ENCODE measurements around the gene SFN. TPM values are rescaled to one million over a fixed set of nuclear protein-coding genes. Genes with fewer than 3 reads are reported as not detected.
A peak's percentile ranks its signal among the peaks of the same experiment; 100 is the strongest.

Gene SFN
- total RNA-seq, 1 experiment from 2014 or later: 14.3 TPM

DNA sequence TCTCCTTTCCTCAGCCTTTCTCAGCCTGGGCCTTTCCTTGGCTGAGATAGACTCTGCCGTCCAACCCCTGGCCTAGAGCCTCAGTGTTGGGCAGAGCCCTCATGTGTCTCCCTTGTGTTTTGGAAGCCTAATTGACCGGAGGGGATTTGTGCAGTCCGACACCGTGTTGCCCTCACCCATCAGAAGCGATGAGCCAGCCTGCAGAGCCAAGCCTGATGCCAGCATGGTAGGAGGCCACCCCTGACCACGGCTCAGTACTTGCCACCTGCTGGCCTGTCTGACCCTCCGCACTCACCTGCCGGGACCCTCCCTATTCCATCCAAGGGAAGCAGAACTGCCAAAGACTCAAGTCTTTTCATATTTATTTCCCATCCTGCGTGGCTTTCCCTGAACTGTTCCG, 9.3 kb upstream of the SFN start (continued):
- no peak for TF ChIP-seq USF1 (CRISPR knock-in tag; IDR thresholded peaks at IDR 0.05)
- TF ChIP-seq ZNF263 (CRISPR knock-in tag; IDR thresholded peaks at IDR 0.05; ENCODE audit: low read depth): no peak
- TF ChIP-seq, protein P1, sequence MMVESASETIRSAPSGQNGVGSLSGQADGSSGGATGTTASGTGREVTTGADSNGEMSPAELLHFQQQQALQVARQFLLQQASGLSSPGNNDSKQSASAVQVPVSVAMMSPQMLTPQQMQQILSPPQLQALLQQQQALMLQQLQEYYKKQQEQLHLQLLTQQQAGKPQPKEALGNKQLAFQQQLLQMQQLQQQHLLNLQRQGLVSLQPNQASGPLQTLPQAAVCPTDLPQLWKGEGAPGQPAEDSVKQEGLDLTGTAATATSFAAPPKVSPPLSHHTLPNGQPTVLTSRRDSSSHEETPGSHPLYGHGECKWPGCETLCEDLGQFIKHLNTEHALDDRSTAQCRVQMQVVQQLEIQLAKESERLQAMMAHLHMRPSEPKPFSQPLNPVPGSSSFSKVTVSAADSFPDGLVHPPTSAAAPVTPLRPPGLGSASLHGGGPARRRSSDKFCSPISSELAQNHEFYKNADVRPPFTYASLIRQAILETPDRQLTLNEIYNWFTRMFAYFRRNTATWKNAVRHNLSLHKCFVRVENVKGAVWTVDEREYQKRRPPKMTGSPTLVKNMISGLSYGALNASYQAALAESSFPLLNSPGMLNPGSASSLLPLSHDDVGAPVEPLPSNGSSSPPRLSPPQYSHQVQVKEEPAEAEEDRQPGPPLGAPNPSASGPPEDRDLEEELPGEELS (CRISPR knock-in tag; IDR thresholded peaks at IDR 0.05): no peak
- no peak for TF ChIP-seq ZSCAN18 (CRISPR knock-in tag; IDR thresholded peaks at IDR 0.05)

DNA sequence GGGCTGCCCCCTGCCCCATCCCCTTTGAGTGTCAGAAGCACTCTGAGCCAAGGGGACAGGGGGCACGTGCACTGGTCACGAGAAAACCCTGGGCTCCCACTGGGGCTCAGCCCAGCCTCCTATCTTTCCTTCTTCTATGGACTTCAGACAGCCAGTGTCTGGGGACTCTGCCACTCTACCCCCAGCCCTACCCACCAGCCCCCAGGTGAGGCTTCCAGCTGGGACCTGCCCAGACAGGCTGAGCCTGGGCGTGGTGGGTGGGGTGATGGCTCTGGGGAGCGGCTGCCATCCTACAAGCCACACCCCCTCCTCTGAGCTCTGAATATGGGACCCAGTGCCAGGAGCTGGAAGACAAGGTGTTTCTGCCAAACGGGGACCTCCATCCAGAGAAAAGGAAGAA, 8.0 kb upstream of the SFN start:
- ATAC-seq (no peak), DNase-seq (ENCODE audit: low spot score) (no peak)
- Mint-ChIP-seq H3K4me1 (peaks cover 10% of the 10 kb centered on the region), H3K9me3 (no peaks in the 10 kb centered on the region), H3K36me3 (peaks cover 34% of the 10 kb centered on the region), H3K27ac (no peak overlapping the region), H3K27me3 (ENCODE audit: low read depth) (no peaks in the 10 kb centered on the region), H3K4me3 (no peak overlapping the region)
- CTCF ChIA-PET: interaction anchor here (1.9 to 2.3 kb wide), 3 partner anchors 13 to 34 kb away, joined by 5 to 8 read pairs (median 6); partner anchors contain the start of gene ZDHHC18
- POLR2A ChIA-PET: no interaction called here
- no peak for TF ChIP-seq ZNF671 (CRISPR knock-in tag; IDR thresholded peaks at IDR 0.05)
- TF ChIP-seq, protein P2, sequence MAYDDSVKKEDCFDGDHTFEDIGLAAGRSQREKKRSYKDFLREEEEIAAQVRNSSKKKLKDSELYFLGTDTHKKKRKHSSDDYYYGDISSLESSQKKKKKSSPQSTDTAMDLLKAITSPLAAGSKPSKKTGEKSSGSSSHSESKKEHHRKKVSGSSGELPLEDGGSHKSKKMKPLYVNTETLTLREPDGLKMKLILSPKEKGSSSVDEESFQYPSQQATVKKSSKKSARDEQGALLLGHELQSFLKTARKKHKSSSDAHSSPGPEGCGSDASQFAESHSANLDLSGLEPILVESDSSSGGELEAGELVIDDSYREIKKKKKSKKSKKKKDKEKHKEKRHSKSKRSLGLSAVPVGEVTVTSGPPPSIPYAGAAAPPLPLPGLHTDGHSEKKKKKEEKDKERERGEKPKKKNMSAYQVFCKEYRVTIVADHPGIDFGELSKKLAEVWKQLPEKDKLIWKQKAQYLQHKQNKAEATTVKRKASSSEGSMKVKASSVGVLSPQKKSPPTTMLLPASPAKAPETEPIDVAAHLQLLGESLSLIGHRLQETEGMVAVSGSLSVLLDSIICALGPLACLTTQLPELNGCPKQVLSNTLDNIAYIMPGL (CRISPR knock-in tag; IDR thresholded peaks at IDR 0.05): no peak
- no peak for TF ChIP-seq EMX1 (CRISPR knock-in tag; IDR thresholded peaks at IDR 0.05)
- TF ChIP-seq CBFB (CRISPR knock-in tag; IDR thresholded peaks at IDR 0.05; ENCODE audit: low read depth): no peak
- TF ChIP-seq FOXJ3 (CRISPR knock-in tag; IDR thresholded peaks at IDR 0.05; ENCODE audit: borderline replicate concordance): no peak
- TF ChIP-seq ZNF138 (CRISPR knock-in tag; conservative IDR thresholded peaks at IDR 0.05): no peak
- no peak for TF ChIP-seq FOXK1 (CRISPR knock-in tag; IDR thresholded peaks at IDR 0.05)
- TF ChIP-seq ZBTB21 (CRISPR knock-in tag; IDR thresholded peaks at IDR 0.05; ENCODE audit: borderline replicate concordance): no peak
- TF ChIP-seq SMAD3 (CRISPR knock-in tag; IDR thresholded peaks at IDR 0.05; ENCODE audit: borderline replicate concordance): no peak
- TF ChIP-seq, protein P3, sequence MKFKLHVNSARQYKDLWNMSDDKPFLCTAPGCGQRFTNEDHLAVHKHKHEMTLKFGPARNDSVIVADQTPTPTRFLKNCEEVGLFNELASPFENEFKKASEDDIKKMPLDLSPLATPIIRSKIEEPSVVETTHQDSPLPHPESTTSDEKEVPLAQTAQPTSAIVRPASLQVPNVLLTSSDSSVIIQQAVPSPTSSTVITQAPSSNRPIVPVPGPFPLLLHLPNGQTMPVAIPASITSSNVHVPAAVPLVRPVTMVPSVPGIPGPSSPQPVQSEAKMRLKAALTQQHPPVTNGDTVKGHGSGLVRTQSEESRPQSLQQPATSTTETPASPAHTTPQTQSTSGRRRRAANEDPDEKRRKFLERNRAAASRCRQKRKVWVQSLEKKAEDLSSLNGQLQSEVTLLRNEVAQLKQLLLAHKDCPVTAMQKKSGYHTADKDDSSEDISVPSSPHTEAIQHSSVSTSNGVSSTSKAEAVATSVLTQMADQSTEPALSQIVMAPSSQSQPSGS (CRISPR knock-in tag; IDR thresholded peaks at IDR 0.05; ENCODE audit: borderline replicate concordance, low read depth): no peak

- Mint-ChIP-seq H3K27ac (peak overlapping the region; percentile 47; the same call in 1 of the 2 replicates), H3K4me3 (no peak overlapping the region)
- CTCF ChIA-PET: interaction anchor here (0.6 to 4.1 kb wide), 7 partner anchors 10 to 67 kb away, joined by 3 to 23 read pairs (median 6); partner anchors contain the start of genes GPN2 and ZDHHC18
- no peak for TF ChIP-seq NFE2L1 (CRISPR knock-in tag; IDR thresholded peaks at IDR 0.05)
- TF ChIP-seq, protein P4, sequence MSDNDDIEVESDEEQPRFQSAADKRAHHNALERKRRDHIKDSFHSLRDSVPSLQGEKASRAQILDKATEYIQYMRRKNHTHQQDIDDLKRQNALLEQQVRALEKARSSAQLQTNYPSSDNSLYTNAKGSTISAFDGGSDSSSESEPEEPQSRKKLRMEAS (CRISPR knock-in tag; IDR thresholded peaks at IDR 0.05): no peak
- TF ChIP-seq, protein P5, sequence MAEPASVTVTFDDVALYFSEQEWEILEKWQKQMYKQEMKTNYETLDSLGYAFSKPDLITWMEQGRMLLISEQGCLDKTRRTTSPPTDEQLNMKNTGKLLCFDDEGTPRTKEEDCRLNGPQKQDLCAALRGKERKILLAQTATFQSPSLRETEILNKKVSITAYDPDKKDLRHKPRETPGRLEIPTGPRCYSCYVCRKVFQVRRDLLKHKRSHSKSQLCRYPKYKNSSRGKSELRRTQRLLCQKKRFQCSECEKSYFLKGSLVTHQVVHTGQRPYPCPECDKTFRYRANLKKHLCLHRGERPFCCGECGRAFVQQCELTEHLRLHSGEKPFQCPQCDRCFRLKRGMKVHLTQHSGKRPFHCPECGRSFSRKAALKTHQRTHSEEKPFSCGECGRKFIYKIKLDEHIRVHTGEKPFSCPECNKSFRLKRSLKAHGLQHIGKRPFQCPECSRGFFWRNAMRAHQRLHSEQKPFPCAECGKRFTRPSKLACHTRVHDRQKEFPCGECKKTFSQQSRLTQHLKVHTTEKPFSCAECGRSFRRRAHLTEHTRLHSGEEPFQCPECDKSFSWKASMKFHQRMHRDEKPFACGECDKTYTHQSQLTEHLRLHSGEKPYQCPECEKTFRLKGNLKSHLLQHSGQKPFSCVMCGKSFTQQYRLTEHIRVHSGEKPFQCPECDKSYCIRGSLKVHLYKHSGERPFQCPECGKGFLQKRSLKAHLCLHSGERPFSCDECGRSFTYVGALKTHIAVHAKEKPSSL (CRISPR knock-in tag; conservative IDR thresholded peaks at IDR 0.05): no peak
- no peak for TF ChIP-seq ZBTB43 (CRISPR knock-in tag; IDR thresholded peaks at IDR 0.05)
- no peak for TF ChIP-seq NFYB (CRISPR knock-in tag; conservative IDR thresholded peaks at IDR 0.05; ENCODE audit: low read depth)
- TF ChIP-seq, protein P6, sequence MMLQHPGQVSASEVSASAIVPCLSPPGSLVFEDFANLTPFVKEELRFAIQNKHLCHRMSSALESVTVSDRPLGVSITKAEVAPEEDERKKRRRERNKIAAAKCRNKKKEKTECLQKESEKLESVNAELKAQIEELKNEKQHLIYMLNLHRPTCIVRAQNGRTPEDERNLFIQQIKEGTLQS (CRISPR knock-in tag; conservative IDR thresholded peaks at IDR 0.05): no peak
- no peak for TF ChIP-seq IRF1 (CRISPR knock-in tag; IDR thresholded peaks at IDR 0.05)
Measured at GRCh38 chr1:26855636-26856035, 7.3 kb upstream of the SFN start.

More at GRCh38 chr1:26855636-26856035, 7.3 kb upstream of the SFN start:
- ATAC-seq (no peak), DNase-seq (ENCODE audit: low spot score) (no peak)
- Mint-ChIP-seq H3K27me3 (ENCODE audit: low read depth) (no peaks in the 10 kb centered on the region), H3K4me1 (peaks cover 10% of the 10 kb centered on the region), H3K36me3 (peaks cover 28% of the 10 kb centered on the region), H3K9me3 (no peaks in the 10 kb centered on the region)
- POLR2A ChIA-PET: interaction anchor here (0.5 to 0.6 kb wide), 2 partner anchors 68 to 403 kb away, joined by 3 to 4 read pairs; partner anchors contain the start of gene PIGV

Data from WTC11 (cell line).